Fibroblast of lung (primary cell): ENCODE results near the gene CALHM5.

Experiments used
- CTCF ChIP-seq, 2 donors: IDR thresholded peaks in 1 of 2; conservative IDR thresholded peaks in 1 of 2; 1 replicate in 1 of 2; 2 replicates in 1 of 2; pipeline ENCODE4 v1.5.1; 2011 to 2012; ENCODE audit warnings: low read length in 2 of 2, control low read depth in 1 of 2, inconsistent platforms in 1 of 2, low read depth in 1 of 2, mild to moderate bottlenecking in 1 of 2
- EZH2 ChIP-seq: IDR thresholded peaks from 2 replicates; pipeline ENCODE4 v1.5.1; 2012; ENCODE audit warnings: low read length, control low read depth, mild to moderate bottlenecking; ENCODE audit errors: missing control alignments

DNA sequence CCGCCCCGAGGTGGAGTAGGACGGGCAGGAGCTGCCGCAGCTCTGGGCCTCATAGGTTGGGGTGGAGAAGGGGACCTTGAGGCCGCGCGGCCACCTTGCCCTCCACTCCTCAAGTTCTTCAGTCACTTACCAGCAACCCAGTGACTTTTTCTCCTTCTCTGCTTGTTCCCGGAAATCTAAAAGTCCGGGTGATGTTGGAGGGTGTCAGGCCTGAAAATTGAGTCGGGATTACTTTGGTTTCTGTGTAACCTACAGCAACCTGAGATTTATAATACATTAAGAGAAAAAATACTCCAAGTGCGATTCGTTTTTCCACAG is 60.2 kb downstream of the CALHM5 start:
- TF ChIP-seq CTCF (conservative IDR thresholded peaks at IDR 0.05 in 1 of 2, IDR thresholded peaks at IDR 0.05 in 1 of 2; ENCODE audit: low read depth in 1 of 2, low read length in 2 of 2) (no peak), EZH2 (no peak)
